ENCODE measurements around the gene ZNF628.

DNA sequence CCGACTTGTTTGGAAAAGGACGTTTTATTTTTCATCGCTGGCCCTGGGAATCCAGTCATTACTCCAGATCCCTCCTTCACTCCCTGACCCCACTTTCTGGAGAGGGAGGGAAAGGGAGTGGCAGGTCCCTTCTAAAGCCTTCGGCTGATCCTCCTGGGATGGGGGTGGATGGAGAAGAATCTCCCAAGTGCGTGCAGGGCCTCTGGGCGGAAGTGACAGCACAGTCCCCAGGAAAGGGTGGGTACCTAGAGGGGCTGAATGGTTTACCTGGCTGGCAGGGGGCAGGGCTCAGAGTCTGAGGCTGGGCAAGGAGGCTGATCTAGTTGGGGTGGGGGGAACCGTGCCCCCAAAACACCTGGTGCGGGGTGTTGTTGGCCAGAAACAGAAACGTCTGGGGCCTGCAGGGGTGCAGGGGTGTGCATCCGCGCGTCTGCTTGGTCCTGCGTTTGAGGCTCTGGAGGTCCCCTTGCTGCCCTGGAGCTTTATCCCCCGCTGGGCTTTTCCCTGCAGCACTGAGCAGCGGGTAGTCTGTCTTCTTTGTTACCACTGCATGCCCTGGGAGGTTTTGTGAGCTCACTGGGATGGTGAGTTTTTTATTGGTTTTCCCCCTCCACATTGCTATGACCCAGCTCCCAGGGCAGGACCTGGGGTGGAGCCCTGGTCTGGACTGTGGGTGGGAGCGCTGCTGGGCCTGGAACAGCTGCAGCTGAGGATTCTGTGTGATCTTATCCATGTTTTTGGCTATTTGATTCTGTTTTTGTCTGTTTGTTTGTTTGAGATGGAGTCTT lies 3.0 kb upstream of the ZNF628 start:
- TF ChIP-seq CTCF (conservative IDR thresholded peaks at IDR 0.05; ENCODE audit: low read length) (no peak), EZH2phosphoT487 (IDR thresholded peaks at IDR 0.05; ENCODE audit: borderline replicate concordance) (no peak)
